HFF-Myc (cell line): ENCODE results near the gene FAM193B.

ENCODE experiments used
- DNase-seq: peaks from one replicate; pipeline ENCODE4 v3.0.0-alpha.2; 2011; ENCODE audit warnings: low read depth; ENCODE audit errors: extremely low read depth
- H3K4me3 ChIP-seq: replicated peaks from 2 replicates; pipeline ENCODE4 v1.5.1; 2011; ENCODE audit warnings: low read depth, mild to moderate bottlenecking, control low read depth, low read length
- CTCF ChIP-seq: IDR thresholded peaks from 2 replicates; pipeline ENCODE4 v1.5.1; 2012; ENCODE audit warnings: mild to moderate bottlenecking, low read depth, low read length, control low read depth; ENCODE audit errors: missing control alignments

FAM193B gene

DNA sequence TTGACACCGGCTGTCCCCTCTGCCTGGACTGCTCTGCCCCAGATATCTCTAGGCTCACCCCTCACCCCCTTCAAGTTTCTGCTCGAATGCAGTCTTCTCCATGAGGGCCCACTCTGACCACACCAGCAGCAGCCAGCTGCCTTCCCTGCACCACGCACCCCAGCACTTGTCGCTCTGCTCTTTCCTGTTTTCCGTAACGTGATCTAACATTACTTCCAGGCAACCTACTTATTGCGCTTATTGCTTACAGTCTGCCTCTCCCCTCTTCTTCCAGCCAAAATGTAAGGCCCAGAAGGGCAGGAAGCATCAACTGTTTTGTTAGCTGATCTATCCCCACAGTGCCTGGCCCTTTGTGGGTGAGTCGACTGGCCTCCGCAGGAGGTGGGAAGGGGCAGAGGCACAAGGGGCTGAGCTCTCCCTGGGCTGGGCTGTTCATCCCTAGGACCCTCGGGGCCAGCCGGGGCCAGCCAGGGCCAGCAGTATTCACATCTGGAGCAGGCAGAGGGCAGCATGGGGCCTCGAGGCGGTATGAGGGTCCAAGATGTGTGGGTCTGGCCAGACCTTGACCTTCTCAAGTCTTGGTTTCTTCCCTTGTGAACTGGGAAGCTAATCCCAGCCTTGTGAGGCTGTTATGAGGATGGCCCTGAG, 69.3 kb downstream of the FAM193B start:
- no peak for DNase-seq
- no peak for TF ChIP-seq CTCF
- H3K4me3 ChIP-seq: no peak overlapping the region

DNA sequence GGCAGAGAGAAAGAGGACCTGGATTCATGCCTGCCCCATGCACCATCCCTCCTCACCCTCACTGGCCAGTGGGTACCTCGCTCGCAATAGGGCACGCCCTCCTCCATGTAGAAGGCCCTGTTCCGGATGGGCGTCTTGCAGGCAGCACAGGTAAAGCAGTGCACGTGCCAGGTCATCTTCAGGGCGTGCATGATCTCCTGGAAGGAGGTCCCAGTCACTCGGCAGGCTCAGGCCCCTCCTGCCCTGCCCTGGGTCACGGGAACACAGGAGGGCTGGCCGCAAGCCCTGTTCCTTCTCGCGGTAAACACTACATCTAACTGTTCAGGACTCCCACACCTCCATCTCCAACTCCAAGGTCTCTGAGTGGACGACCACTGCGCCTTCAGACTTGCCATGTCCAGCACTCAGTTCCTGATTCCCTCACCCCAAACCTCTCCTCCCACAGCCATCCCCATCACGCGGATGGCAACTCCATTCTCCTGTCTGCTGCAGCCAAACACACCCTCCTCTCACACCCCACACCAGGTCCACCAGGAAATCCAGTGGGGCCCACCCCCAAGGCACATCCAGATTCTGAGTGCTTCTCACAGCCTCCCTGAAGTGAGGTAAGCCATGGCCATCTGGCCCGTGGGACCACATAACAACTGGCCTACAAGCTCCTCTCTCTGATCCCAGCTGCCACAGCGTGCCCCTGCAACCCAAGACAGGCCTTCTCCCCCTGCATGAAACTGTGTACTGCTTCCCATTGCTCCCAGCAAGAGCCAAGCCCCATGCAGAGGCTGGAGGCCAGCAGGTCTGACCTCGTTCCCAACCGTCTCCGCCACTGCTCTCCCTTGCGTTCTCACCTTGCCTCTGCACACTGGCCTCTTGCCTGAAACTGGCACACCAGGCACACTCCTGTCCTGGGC, 70.1 kb downstream of the FAM193B start:
- TF ChIP-seq CTCF: no peak
- no peak overlapping the region for H3K4me3 ChIP-seq
- DNase-seq: no peak

DNA sequence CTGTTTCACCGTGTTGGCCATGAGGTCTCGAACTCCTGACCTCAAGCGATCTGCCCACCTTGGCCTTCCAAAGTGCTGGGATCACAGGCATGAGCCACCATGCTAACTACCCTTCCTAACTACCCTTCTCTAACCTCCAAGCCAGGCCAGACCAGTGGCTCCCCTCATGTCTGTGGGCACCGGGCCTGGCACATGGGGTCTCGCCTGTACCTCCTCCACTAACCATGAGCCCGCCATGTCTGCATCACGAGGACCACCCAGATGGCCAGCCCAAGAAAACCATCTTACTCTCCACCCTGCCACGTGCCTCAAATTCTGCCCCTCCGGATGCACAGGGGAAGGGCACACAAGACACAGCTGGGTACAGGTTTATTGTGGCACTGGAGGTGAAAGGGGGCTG, 71.3 kb downstream of the FAM193B start:
- H3K4me3 ChIP-seq: no peak overlapping the region
- no peak for TF ChIP-seq CTCF
- DNase-seq: no peak

DNA sequence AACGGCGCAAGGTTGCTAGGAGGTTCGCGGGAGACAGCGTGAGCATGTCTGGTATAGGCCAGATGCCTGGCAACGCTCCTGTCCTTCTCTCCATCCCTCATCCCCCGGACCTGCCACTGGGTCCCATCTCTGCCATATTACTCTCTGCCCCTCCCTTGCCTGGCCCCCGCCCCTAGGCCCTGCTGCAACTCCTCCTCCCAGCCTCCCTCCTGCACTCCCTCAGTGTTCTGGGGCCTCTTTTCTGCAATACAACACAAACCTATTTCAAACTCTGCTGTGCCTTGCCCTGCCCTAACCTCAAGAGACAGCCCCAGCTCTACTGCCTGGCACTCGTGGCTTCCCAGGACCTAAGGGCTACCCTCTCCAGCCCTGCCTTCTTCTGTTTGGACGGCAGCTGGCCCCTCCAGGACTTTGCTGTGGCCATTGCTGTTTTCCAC, 72.0 kb downstream of the FAM193B start:
- no peak overlapping the region for H3K4me3 ChIP-seq
- no peak for TF ChIP-seq CTCF
- DNase-seq: no peak

DNA sequence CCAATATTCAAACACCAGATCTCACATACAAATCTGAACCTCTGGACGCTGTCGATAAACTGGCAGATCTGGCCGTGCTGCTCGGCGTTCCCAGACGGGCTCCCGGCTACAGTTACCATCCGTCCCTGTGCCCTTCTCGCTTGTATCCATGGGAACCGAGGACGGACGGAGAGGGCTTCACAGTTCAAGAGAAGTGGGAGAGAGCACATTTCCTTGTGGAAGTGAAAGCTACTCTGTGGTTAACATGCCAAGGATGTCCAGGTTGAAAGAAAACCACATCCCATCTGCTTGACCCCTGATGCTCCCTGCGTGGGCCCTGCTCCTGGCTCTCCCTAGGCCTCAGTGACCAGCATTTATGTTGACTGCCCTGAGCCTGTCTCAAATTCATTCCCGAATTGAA, 74.6 kb downstream of the FAM193B start:
- TF ChIP-seq CTCF: no peak
- no peak overlapping the region for H3K4me3 ChIP-seq
- no peak for DNase-seq

- no peak for DNase-seq
- no peak overlapping the region for H3K4me3 ChIP-seq
- TF ChIP-seq CTCF: no peak
Measured at GRCh38 chr5:177478711-177479646, 75.4 kb downstream of the FAM193B start.
